Measurements from ENCODE around the gene UCN.

- TF ChIP-seq EZH2 (IDR thresholded peaks at IDR 0.05; ENCODE audit: borderline replicate concordance, low read depth, low read length, severe bottlenecking) (no peak), CTCF (IDR thresholded peaks at IDR 0.05; ENCODE audit: extremely low read depth in 1 of 2, insufficient read depth in 1 of 2, low read depth in 1 of 2, low read length in 2 of 2) (no peak), MAX (IDR thresholded peaks at IDR 0.05; ENCODE audit: insufficient read depth, insufficient read length) (no peak), POLR2A (IDR thresholded peaks at IDR 0.05; ENCODE audit: low read depth, low read length) (no peak), POLR2AphosphoS5 (IDR thresholded peaks at IDR 0.05; ENCODE audit: insufficient read depth, low read depth, low read length) (no peak), JUN (IDR thresholded peaks at IDR 0.05; ENCODE audit: borderline replicate concordance, insufficient read depth, insufficient read length, low read depth) (no peak), FOS (IDR thresholded peaks at IDR 0.05; ENCODE audit: borderline replicate concordance, insufficient read depth, low read length) (no peak)
These were observed 23.2 kb downstream of the UCN start for GRCh38 chr2:27284996-27285395.

Data from endothelial cell of umbilical vein (primary cell).